Tibial nerve (tissue), 3 donors: ENCODE results near the gene INO80.

Experiments
- POLR2A ChIP-seq, 2 donors: fragments of 450-650 bp; IDR thresholded peaks; one replicate each; pipeline ENCODE4 v1.6.1; 2017; ENCODE audit warnings: antibody characterized with exemption in 2 of 2, mild to moderate bottlenecking in 2 of 2, moderate library complexity in 2 of 2
- TF ChIP-seq, protein P1 (sequence below), 5 experiments: fragments of 200-600 bp in 3 of 5; fragments of 450-650 bp in 2 of 5; sonication (generic) in 3 of 5; IDR thresholded peaks; one replicate each; pipeline ENCODE4 v1.5.1; 2016 to 2019; ENCODE audit warnings: antibody characterized with exemption in 5 of 5, mild to moderate bottlenecking in 3 of 5, moderate library complexity in 2 of 5

DNA sequence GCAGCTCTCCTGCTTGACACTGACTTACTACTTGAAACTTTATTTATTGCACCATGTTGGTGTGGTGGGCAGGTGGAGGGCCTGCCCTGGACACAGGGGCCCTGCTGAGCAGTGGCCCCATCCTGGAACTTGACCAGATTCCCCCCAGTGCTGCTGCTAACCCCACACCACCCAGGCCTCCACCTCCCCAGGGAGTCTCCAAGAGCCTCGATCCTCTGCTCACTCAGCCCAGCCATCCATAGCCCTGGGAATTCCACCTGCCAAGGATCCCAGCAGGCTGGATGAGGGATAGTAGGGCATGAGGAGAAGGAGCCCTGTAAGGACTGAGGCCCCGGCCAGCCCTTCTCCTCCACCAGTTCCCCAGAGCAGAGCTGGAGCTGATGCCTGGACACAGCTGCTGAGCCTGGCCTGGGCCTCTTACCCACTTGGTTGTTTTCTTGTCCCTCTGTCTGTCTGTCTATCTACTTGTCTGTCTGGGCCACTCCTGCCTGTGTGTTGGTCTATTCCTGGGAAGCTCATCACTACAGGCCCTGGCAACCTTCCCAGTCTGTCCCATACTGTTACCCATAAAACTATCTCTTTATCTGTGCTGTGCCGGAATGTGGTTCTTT, 160.0 kb downstream of the INO80 start:
- TF ChIP-seq, protein P1, sequence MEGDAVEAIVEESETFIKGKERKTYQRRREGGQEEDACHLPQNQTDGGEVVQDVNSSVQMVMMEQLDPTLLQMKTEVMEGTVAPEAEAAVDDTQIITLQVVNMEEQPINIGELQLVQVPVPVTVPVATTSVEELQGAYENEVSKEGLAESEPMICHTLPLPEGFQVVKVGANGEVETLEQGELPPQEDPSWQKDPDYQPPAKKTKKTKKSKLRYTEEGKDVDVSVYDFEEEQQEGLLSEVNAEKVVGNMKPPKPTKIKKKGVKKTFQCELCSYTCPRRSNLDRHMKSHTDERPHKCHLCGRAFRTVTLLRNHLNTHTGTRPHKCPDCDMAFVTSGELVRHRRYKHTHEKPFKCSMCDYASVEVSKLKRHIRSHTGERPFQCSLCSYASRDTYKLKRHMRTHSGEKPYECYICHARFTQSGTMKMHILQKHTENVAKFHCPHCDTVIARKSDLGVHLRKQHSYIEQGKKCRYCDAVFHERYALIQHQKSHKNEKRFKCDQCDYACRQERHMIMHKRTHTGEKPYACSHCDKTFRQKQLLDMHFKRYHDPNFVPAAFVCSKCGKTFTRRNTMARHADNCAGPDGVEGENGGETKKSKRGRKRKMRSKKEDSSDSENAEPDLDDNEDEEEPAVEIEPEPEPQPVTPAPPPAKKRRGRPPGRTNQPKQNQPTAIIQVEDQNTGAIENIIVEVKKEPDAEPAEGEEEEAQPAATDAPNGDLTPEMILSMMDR (IDR thresholded peaks at IDR 0.05) = no peak
- no peak for TF ChIP-seq POLR2A (IDR thresholded peaks at IDR 0.05)
